DMS153 (cell line): ENCODE measurements around the gene AOPEP.

Source experiments
- DNase-seq: peaks from one replicate; lab custom pipeline; 2025; lab: John Stamatoyannopoulos, UW

Gene AOPEP

GRCh38 chr9:95062596-95063065, 336.1 kb downstream of the AOPEP start:
- DNase-seq = no peak

- DNase-seq = no peak
Observed at GRCh38 chr9:95063300-95063699, 336.8 kb downstream of the AOPEP start.

- DNase-seq = no peak
Observed at GRCh38 chr9:95065224-95065623, 338.7 kb downstream of the AOPEP start.

GRCh38 chr9:95067057-95067456, 340.6 kb downstream of the AOPEP start:
- no peak for DNase-seq

GRCh38 chr9:95067897-95068296, 341.4 kb downstream of the AOPEP start:
- no peak for DNase-seq

GRCh38 chr9:95070549-95071021, 344.1 kb downstream of the AOPEP start:
- DNase-seq = no peak

GRCh38 chr9:95071450-95071849, 345.0 kb downstream of the AOPEP start:
- DNase-seq = no peak

GRCh38 chr9:95071925-95072324, 345.4 kb downstream of the AOPEP start:
- DNase-seq = no peak

- DNase-seq = no peak
Observed at GRCh38 chr9:95073042-95073607, 346.6 kb downstream of the AOPEP start.

GRCh38 chr9:95073918-95074317, 347.4 kb downstream of the AOPEP start:
- DNase-seq = no peak

- DNase-seq = peak; percentile 84
Observed at GRCh38 chr9:95074632-95075031, 348.1 kb downstream of the AOPEP start.

- DNase-seq = no peak
Observed at GRCh38 chr9:95075700-95076099, 349.2 kb downstream of the AOPEP start.

GRCh38 chr9:95076696-95077052, 350.2 kb downstream of the AOPEP start:
- no peak for DNase-seq

GRCh38 chr9:95077053-95077765, 350.7 kb downstream of the AOPEP start:
- no peak for DNase-seq

- no peak for DNase-seq
Observed at GRCh38 chr9:95077766-95078370, 351.4 kb downstream of the AOPEP start.

GRCh38 chr9:95078511-95078910, 352.0 kb downstream of the AOPEP start:
- DNase-seq = no peak

GRCh38 chr9:95078939-95079338, 352.4 kb downstream of the AOPEP start:
- DNase-seq = no peak

GRCh38 chr9:95079461-95079860, 353.0 kb downstream of the AOPEP start:
- no peak for DNase-seq

- no peak for DNase-seq
Observed at GRCh38 chr9:95080961-95081647, 354.6 kb downstream of the AOPEP start.

GRCh38 chr9:95081998-95082397, 355.5 kb downstream of the AOPEP start:
- DNase-seq = no peak

GRCh38 chr9:95082401-95083084, 356.0 kb downstream of the AOPEP start:
- no peak for DNase-seq

- no peak for DNase-seq
Observed at GRCh38 chr9:95083086-95083768, 356.7 kb downstream of the AOPEP start.
